Fibroblast of skin of back (primary cell): ENCODE results near the gene JAZF1.

Experiments used
- DNase-seq: peaks from one replicate; pipeline ENCODE4 v3.0.0-alpha.2; 2013

JAZF1 gene

GRCh38 chr7:28165261-28165660 is 15.3 kb downstream of the JAZF1 start:
- DNase-seq: no peak

DNA sequence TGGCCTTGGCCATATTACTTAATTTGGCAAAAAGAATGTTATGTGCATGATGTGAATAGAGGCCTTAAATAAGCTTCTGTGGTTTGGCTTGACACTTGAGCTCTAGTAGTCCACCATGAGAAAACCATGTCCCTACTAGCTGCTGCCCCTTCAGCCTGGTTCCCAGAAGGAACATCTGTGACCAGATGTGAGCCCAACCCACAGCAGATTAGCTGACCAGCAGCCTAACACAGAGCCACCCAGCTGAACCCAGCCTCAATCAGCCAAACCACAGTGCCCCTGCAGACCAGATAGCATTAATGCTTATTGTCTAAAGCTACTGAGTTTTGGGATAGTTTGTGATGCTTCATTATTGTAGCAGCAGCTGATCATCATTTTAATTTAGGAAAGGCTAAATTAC is 16.6 kb downstream of the JAZF1 start:
- DNase-seq: peak; percentile 69

- no peak for DNase-seq
These were observed 19.3 kb downstream of the JAZF1 start for GRCh38 chr7:28161331-28161730.

GRCh38 chr7:28160551-28160991 is 20.0 kb downstream of the JAZF1 start:
- peak; percentile 88 for DNase-seq

DNA sequence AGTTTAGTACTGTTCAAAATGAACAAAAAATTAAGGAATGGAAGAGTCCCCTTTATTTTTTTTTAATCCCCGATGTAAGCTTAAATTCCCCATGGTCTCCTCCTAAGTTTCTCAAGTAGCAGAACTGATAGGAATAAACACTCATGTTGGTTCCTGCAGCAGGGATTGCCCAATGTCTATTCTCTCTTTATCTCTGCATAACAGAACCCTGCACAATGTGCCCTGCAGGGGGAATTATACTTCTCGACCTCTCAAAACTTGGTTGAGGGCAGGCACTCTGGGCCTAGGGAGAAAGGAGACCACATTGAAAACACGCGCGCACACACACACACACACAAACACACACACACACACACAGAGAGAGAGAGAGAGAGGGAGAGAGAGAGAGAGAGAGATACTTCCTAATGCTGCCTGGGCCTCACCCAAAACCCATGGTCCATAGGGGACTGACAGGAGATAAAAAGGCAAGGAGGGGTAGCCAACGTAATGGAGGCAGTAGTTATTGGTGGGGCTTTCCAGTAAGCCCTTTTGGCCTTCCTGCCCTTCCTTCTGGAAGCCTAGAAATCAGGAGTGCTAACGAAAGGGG is 22.7 kb downstream of the JAZF1 start:
- DNase-seq: no peak

DNA sequence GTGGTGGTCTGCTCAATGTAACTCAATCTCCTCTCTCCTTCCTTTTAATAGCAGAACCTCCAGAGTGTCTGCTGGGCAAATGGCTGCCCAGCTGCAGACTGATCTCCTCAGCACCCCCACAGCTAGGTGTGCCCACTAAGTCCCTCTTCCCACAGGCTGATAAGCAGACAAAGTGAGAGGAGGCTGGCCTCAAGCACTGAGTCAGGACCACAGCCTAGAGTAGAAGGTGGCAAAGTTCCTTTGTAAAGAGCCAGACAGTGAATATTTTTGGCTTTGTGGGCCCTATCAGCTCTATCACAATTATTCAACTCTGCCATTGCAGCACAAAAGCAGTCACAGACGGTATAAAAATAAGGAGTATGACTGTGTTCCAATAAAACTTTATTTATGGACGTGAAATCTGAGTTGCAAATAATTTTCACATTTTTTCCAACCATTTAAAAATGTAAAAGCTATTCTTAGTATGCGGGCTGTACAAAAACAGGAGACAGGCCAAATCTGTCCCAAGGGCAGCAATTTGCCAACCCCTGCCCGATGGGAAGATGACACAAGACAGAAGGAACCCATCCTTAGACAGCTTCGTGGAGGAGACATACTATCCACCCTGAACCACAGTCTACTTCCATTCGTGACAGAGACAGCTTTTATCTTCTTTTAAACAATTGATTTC is 23.4 kb downstream of the JAZF1 start:
- peak; percentile 61 for DNase-seq

GRCh38 chr7:28156401-28156800 is 24.2 kb downstream of the JAZF1 start:
- DNase-seq: no peak

DNA sequence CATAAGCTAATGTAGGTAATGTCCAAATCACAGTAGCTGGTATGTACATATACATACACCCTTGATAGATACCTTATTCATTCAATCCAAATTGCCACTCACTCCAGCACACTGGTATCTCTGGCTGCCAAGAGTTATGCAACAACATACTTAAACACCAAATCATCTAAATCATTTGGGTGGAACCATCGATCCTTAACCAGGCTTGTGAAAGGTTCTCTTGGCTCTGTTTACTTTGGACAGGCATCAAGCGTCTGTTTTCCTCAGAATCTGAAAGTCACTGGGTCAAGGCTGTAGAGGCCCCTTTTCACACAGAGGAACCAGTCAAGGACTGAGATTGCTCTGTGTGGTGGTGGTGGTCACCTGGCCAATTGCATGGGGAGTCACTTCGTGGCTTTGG is 24.6 kb downstream of the JAZF1 start:
- DNase-seq: peak; percentile 64

GRCh38 chr7:28155019-28155660 is 25.5 kb downstream of the JAZF1 start:
- DNase-seq: no peak

GRCh38 chr7:28152594-28152993 is 28.0 kb downstream of the JAZF1 start:
- no peak for DNase-seq

DNA sequence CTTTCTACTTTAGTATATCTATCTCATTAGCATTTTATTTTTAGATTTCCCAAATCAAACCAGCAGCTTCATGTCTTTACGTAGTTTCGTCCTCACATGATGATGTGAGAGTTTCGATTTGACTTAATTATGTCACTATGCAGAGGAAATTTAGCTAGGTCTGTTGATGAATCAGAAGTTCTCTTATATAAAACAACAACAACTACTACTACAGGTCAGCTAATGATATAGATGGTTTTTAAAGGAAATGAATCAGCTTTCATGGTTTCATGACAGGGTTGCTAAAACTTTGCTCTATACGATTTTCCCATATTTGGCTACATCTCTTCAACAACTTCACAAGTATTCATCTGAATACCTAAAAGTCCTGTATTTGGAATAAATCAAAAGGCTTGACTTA is 28.6 kb downstream of the JAZF1 start:
- peak; percentile 91 for DNase-seq

DNA sequence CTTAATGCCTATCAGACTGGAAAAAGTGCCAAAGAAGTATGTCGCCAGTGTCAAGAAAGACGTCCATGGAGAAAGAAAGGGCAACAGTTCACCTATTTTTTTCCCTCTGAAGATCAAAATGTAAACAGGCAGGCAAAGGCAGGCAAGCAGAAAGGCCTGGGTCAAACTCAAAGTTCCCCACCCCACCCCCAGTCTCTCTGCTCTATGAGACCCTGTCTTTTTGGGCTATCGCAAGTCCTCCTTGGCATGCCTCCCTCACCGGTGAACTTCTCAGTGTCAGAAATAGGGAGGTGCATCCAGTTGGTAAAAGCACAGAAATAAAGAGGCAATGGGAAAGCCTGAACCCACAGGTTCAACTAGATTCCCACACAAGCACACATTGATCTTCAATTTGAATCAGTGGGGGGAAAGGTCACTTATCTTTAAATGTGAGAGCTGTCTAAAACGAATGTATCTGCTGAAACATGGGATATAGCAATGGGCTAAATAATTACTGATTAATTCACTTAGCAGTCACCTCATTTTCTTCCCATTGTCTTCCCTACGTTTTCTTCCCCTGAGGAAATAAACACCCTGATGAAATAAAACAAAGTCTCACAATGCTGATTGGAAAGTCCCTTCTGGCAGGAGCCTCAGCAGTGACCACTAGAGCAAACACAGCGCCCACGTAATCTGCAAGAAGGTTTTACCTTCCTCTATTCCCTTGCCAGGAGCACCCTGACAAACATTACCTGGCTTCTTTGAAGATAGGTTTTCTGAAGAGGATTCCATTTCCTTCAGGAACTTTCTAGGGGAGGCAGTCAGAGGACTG is 31.1 kb downstream of the JAZF1 start:
- DNase-seq: no peak

GRCh38 chr7:28145931-28146330 is 34.7 kb downstream of the JAZF1 start:
- DNase-seq: no peak

GRCh38 chr7:28145090-28145626 is 35.4 kb downstream of the JAZF1 start:
- no peak for DNase-seq

GRCh38 chr7:28144266-28144665 is 36.3 kb downstream of the JAZF1 start:
- no peak for DNase-seq

GRCh38 chr7:28142650-28143049 is 37.9 kb downstream of the JAZF1 start:
- DNase-seq: no peak

- no peak for DNase-seq
These were observed 39.6 kb downstream of the JAZF1 start for GRCh38 chr7:28140979-28141378.

DNA sequence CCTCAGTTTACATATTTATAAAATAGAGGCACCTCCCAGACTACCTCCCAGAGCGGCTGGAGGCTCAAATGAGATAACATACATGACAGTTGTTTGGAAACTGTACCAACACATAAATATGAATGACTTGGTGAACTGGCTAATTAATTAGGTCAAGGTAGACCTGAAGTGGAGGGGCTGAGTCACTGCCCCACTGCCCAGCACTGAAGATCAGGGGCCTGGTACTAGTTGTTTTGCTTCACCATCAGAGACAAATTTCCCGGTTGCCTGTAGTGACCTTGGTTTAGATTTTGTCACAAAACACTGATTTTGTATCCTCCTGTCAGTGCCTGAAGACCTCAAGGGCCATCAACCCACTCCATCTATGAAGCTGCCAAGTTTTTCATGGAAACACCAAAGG is 41.8 kb downstream of the JAZF1 start:
- no peak for DNase-seq

DNA sequence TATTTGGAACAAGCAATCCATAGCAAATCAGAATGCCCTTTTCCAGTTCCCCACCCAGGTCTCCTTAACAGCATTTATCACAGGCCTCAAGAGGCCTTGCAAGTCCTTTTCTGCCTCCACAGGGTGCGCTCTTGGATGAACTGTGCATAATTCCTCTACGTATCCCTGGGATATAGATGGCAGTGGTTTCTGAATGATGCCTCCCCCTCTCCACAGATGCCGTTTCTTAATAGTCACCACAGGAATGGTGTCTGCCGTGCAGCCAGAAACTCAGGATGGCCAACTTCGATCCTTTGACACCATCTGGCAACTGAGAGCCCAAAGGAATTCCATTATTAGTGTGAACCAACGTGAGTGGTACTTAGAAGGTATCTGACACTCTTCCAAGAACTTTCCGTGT is 43.1 kb downstream of the JAZF1 start:
- DNase-seq: peak; percentile 27

GRCh38 chr7:28136885-28137284 is 43.7 kb downstream of the JAZF1 start:
- no peak for DNase-seq

DNA sequence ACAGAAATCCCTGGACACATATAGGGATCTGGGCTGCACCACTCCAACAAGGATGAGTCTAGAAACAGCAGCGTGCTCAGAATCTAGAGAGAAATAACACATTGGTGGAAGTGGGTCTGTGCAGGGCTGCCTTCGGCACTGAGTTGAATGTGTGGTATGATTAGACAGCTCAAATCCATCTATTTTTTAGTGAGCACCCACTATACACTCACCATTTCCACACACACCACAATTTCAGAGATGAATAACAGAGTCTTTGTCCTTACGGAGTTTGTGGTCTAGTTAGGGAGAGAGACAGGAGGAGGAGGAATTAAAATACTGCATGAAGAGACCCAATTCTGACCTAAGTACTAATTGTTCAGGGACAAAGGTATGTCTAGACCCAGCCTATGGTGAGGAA is 44.2 kb downstream of the JAZF1 start:
- no peak for DNase-seq

DNA sequence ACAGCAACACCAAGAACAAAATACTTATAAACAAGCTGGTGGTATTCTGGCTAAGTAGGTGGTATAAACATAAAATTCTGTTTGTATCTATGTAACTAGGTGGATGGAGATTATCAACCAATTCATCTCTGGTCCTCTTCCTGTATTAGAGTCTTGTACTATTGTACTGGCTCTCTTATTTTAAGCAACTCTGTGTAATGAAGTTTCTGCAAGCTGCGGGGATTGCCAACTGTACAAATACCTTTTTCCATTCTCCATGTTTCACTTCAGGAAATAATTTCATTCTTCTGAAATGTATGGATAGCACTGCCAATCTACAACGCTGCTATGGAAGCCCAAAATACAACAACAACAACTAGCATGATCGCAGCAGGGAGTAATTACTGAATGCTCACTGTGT is 44.8 kb downstream of the JAZF1 start:
- no peak for DNase-seq

DNA sequence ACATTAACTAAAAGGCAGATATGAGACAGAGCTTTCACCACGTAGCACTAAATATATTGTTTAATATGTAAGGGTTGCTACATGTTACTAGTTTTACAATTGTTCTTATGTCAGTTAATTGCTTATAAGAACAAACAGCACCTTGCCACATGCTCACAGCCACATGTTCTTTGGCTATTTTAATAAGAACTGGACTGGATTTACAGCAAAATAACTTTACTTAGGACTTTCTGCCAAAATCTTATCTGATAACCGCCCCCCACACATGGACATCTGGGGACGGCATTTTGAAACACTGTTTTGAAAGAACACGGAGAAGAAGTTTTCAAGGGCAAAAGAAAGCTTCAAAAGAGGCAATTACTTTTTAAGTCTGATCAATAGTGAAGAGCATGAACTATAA is 45.3 kb downstream of the JAZF1 start:
- no peak for DNase-seq
